HG02943 (cell line): ENCODE measurements around the gene CDHR5.

ENCODE experiments used
- ATAC-seq: cut with Tn5 transposase; IDR thresholded peaks from one replicate; pipeline ENCODE4 v1.9.1; 2021; ENCODE audit warnings: mild to moderate bottlenecking, low read depth, moderate library complexity; ENCODE audit not compliant: unreplicated experiment

Gene CDHR5

DNA sequence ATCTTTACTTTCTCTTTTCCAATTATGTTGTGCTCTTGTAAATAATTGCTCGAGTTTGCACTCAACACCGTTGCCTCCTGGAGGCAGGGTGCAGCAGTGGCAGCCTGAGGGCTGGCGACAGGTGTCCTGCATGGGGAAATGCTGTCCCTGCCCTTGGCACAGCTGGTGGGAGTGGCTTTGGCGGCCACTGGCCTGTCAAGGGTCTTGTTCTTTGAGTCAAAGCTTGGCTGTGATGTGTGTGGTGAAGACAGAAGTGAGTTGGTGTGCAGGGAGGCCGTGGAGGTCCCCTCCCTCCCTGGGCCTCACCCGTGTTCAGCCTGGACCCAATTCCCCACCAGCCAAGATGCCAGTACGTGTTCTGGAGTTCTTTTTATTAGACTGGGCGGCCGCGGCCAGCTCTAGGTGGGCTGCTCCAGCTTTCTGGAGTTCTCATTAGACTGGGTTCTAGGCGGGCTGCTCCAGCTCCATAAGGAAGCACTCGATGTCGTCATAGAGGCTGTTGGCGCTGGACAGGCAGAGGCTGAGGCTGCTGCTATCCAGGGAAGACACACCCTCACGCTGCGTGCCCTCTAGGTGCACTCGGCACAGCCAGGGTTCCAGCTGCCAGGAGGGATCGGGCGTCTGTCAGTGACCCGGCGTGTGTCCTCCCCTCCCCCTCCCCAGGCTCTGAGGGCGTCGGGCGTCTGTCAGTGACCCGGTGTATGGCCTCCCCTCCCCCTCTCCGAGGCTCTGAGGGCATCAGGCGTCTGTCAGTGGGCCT is 12.4 kb downstream of the CDHR5 start:
- ATAC-seq, result no peak

DNA sequence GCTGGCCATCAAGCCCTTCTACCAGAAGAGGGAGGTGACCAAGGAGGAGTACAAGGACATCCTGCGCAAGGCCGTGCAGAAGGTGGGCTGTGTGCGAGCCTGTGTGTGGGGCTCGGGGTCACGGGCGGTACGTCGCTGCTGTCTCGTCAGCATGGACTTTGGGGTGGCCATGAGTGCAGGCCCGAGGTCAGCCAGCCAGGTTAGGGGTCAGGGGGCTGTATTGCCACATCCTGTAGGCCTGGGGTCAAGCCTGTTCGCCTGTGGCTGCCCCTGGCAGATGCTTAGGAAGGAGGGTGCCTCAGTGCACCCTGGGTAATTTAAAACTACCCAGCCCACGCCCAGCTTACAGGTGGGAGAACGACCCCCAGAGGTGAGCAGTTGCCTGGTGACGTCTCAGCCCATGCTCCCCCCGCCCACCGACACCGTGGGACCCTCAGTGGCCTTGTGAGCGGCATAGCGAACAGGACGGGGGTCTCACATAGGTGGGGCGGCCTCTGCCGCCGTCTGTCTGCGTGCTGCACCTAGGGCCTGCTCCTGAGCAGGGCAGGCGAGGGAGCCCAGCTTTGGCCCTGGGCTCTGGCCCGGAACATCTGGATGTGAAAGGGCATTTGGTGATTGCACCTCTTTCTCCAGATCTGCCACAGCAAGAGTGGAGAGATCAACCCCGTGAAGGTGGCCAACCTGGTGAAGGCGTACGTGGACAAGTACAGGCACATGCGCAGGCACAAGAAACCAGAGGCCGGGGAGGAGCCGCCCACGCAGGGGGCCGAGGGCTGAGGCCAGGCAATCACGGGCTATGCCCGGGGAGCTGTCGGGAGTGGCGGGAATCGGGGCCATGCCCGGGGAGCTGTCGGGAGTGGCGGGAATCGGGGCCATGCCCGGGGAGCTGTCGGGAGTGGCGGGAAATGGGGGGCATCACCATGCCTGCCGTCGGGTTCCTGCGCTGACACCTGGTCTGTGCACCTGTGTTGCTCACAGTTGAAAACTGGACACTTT is 13.5 kb downstream of the CDHR5 start:
- no peak for ATAC-seq

- ATAC-seq, result no peak
Measured at GRCh38 chr11:610146-610801, 14.5 kb downstream of the CDHR5 start.

DNA sequence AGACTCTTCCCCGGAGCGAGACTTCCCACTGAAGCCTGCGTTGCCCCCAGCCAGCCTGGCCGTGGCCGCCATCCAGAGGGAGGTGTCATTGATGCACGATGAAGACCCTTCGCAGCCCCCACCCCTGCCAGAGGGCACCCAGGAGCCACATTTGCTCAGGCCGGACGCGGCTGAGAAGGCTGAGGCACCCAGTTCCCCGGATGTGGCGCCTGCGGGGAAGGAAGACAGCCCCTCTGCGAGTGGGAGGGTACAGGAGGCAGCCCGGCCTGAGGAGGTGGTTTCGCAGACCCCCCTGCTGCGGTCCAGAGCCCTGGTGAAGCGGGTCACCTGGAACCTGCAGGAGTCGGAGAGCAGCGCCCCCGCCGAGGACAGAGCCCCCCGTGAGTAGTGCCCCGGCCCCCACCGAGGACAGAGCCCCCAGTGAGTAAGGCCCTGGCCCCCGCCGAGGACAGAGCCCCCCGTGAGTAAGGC is 15.4 kb downstream of the CDHR5 start:
- ATAC-seq, result no peak

DNA sequence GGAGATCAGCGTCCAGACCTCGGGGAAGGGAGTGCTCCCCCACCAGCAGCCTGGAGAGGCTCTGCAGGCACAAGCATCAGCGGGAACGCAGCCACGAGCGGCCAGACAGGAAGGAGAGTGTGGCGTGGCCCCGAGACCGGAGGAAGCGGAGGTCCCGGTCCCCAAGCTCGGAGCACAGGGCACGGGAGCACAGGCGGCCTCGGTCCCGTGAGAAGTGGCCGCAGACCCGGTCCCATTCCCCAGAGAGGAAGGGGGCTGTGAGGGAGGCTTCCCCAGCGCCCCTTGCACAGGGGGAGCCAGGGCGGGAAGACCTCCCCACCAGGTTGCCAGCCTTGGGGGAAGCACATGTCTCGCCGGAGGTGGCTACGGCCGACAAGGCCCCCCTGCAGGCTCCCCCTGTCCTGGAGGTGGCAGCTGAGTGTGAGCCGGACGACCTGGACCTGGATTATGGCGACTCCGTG is 15.9 kb downstream of the CDHR5 start:
- ATAC-seq, result no peak

DNA sequence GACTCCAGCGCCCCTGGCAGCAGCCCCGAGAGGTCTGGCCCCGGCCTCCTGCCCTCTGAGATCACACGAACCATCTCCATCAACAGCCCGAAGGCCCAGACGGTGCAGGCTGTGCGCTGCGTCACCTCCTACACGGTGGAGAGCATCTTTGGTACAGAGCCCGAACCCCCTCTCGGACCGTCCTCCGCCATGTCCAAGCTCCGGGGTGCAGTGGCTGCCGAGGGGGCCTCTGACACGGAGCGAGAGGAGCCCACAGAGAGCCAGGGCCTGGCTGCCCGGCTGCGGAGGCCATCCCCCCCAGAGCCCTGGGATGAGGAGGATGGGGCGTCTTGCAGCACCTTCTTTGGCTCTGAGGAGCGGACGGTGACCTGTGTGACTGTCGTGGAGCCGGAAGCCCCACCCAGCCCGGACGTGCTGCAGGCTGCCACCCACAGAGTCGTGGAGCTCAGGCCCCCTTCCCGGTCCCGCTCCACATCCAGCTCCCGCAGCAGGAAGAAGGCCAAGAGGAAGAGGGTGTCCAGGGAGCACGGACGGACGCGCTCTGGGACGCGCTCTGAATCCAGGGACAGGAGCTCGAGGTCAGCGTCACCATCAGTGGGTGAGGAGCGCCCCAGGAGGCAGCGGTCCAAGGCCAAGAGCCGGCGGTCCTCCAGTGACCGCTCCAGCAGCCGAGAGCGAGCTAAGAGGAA is 16.6 kb downstream of the CDHR5 start:
- ATAC-seq, result no peak

GRCh38 chr11:607020-607780 is 17.6 kb downstream of the CDHR5 start:
- no peak for ATAC-seq

GRCh38 chr11:606245-606644 is 18.5 kb downstream of the CDHR5 start:
- no peak for ATAC-seq

GRCh38 chr11:605286-606129 is 19.2 kb downstream of the CDHR5 start:
- ATAC-seq, result no peak

DNA sequence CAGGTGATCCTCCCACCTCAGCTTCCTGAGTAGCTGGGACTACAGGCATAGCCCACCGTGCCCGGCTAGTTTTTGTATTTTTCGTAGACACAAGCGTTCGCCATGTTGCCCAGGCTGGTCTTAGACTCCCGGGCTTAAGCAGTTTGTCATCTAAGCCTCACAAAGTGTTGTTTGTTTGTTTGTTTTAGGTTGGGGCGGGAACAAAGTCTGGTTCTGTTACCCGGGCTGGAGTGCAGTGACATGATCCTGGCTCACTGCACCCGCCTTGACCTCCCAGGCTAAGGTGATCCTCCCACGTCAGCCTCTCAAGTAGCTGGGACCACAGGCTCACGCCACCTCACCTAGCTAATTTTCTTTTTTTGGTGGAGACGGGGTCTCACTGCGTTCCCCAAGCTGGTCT is 21.6 kb downstream of the CDHR5 start:
- no peak for ATAC-seq

GRCh38 chr11:601573-602245 is 23.0 kb downstream of the CDHR5 start:
- no peak for ATAC-seq

- ATAC-seq, result no peak
Measured at GRCh38 chr11:598005-598680, 26.6 kb downstream of the CDHR5 start.

DNA sequence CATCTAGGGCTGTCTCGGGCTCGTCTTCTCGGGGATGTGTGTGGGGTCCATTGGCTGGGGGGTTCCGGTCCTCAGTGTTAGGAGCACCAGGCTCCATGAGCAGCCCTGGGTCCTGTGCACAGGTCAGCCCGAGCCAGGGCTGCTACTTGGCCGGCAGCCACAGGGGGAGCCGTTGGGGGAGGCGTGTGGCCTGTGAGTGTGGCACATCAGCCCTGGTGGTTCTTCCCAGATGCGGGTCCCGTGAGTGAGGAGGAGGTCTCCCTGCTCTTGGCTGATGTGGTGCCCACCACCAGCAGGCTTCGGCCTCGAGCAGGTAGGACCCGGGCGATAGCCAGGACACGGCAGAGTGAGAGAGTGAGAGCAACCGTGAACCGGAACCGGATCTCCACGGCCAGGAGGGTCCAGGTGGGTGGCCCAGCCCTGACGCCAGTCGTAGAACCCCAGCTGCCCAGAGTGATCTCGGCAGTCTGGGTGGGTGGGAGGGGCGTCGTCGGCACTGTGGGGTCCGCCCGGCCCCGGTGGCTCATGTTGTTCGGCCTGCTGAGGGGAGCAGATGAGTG is 27.5 kb downstream of the CDHR5 start:
- ATAC-seq, result no peak

DNA sequence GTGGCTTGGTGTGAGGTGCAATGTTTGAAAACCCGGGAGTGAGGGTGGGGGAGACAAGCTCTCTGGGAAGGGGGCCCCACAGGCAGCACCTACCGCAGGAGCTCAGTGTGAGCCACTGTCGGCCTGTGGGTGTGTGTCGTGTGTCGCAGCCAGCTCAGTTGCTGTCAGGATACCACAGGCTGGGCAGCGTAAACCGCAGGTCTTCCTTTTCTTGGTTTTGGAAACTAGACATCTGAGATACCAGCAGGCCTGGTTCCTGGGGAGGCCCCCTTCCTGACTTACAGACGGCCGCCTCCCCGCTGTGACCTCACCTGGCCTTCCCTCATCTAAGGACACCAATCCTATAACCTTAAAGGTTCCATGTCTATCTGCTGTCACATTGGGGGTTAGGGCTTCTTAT is 28.4 kb downstream of the CDHR5 start:
- ATAC-seq, result no peak

- ATAC-seq, result no peak
Measured at GRCh38 chr11:595400-595799, 29.4 kb downstream of the CDHR5 start.

- no peak for ATAC-seq
Measured at GRCh38 chr11:593347-593746, 31.4 kb downstream of the CDHR5 start.

DNA sequence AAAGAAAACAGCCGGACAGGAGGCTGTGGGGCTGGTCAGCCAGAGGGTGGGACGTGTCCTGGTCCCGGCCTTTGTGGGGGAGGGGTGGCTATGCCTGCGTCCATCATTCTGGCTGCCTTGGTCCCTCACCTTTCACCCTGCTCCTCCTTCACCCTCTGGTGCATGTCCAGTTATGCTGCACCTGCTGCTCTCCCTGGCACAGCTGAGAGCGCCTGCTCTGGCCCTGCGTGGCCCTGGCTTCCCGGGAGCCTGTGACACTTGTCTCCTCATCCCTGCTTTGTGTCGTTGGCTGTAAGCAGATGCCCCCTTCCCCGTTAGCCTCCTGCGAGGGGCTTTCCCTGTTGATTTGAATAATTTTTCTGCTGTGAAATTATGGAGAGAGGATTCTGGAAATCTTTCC is 31.8 kb downstream of the CDHR5 start:
- no peak for ATAC-seq
